NCI-H69 (cell line): ENCODE data around the gene ZNF443.
"Not testable (repeated sequence)": the region's sequence is repeated elsewhere in the genome, so short reads cannot be mapped to it uniquely, and the experiment has no call there.

Source experiments
- DNase-seq: peaks from one replicate; lab custom pipeline; 2025; lab: John Stamatoyannopoulos, UW

Gene ZNF443

DNA sequence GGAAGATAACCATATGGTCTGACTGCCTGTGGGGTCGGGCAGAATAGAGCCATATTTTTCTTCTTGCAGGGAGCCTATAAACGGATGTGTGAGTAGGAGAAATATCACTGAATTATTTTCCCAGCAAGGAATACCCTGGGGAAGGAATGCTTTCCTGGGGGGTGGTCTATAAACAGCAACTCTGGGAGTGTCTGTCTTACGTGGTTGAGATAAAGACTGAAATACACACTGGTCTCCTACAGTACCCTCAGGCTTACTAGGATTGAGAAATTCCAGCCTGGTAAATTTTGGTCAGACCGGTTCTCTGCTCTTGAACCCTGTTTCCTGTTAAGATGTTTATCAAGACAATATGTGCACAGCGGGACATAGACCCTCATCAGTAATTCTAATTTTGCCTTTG is 23.5 kb downstream of the ZNF443 start:
- not testable (repeated sequence) for DNase-seq

DNA sequence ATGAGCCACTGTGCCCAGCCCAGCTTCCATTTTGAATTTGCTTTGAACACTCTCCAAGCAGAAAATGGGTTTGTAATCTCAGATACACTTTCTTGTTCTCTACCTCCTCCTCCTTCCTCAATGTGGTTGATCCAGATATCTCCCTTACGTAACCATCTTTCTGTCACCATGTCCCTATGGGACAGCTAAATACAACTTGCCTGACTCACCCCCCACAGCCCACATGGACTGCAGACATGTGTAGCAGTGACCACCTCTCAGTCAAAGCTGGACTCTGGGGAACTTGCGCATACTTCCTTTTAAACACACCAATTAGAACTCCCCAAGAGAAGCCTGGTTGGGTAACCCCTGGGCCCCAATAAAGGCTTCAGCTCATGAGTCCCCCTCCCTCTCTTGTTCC is 28.9 kb downstream of the ZNF443 start:
- DNase-seq, result no peak

DNA sequence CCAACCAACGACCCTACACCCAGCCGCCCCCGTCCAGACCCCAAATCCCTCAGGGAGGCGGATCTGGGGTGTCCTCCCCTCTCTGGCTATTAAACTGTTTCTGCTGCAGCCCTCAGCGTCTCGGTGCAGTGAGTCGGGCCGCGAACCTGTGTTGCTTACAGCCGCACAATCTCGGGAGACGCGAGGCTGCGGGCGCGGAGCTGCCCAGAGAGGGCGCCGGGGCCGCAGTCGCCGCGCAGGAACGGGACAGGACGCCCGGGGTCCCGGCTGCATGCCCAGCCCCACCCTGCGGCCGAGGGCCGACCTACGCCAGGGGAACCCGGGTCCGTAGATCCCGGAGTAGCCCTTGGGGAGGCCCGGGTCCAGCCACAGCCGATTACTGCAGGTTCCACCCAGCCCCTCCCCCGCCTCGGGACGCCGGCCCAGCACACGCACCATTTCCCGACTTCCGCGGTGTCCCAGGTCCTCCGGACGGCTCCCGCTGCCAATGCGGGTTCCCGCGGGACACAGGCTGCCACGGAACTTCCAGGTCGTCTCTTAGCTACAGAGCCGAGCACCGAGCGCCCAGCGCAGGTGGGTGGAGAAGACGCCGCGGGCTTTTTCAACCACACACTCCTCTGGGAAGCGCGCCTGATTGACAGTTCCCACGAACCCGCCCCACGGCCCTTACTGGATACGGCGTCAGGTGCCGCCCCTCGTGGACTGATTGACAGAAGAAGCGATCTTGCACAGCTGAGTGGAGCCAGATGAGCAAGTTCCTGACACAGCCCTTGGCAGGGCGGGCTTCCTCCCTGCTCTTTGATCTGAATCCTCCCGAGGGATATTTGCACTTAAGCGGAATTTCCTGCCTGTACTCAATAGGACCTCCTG is 40.0 kb downstream of the ZNF443 start, which contains the start of gene ZNF799:
TSS of gene ZNF799 (minus strand) at position 639 of the 870 bp plus-strand sequence. CDS start at position 438, 201 bp downstream.
- DNase-seq, result peak; percentile 99

DNA sequence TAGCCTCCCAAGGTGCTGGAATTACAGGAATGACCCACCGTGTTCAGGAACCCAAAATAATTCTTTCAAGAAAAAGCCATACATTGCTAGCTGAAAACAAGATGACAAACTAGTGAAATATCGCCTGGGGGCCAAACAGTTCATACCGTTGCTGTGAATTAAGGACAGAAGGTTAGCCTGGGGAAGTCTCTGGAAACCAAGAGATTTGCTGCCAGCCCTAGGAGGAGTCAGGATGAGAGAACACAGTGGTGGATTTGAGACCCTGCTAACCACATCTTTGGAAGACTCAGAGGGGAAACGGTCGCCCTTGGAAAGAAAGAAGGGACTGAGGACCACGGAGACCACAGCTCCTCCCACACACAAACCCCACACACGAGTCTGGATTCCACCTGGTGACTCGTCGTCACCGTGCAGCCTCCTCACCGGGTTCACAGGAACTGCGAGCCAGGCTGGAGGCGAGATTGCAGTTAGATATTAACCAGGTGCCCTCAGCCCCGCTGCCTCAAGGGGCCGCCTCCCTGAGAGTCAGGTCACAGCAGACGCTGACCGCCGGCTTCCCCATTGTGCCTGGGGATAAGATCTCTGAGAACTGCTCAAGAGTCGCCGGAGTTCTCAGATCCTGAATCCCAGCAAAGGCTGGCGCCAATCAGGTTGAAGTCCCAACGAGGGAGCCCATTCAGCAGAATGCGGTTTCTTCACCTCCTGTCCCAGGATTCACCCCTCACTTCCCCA is 40.8 kb downstream of the ZNF443 start:
- peak; percentile 58 for DNase-seq

DNA sequence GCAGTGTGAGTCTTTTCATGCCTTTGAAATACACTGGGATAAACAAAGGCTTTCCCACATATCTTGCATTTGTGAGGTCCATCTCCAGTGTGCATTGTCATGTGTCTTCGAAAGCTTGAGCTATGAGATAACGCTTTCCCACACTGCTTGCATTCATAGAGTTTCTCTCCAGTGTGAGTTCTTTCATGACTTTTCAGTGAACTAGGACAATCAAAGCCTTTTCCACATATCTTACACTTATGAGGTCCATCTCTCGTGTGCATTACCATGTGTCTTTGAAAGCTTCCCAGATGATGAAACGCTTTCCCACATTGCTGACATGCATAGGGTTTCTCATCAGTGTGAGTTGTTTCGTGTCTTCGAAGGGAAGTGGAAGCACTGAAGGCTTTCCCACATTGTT is 49.7 kb downstream of the ZNF443 start:
- DNase-seq, result not testable (repeated sequence)

DNA sequence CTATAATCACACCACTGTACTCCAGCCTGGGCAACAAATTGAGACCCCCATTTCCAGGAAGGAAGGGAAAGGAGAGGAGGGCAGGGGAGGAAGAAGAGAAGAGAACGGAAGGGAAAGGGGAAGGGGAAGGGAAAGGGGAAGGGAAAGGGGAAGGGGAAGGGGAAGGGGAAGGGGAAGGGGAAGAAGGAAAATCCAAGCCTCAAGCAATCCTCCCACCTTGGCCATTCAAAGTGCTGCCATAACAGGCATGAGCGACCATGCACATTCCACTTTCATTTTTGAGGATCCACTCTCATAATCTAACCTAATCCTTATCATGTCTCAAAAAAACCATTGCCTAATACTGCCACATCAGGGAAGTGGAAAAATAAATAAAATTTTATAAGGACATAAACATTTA is 54.5 kb downstream of the ZNF443 start:
- not testable (repeated sequence) for DNase-seq

DNA sequence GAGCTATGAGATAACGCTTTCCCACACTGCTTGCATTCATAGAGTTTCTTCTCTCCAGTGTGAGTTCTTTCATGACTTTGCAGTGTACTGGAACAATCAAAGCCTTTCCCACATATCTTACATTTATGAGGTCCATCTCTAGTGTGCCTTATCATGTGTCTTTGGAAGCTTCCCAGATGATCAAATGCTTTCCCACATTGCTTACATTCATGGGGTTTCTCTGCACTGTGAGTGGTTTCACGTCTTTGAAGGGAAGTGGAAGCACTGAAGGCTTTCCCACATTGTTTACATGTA is 60.4 kb downstream of the ZNF443 start:
- DNase-seq, result no peak

DNA sequence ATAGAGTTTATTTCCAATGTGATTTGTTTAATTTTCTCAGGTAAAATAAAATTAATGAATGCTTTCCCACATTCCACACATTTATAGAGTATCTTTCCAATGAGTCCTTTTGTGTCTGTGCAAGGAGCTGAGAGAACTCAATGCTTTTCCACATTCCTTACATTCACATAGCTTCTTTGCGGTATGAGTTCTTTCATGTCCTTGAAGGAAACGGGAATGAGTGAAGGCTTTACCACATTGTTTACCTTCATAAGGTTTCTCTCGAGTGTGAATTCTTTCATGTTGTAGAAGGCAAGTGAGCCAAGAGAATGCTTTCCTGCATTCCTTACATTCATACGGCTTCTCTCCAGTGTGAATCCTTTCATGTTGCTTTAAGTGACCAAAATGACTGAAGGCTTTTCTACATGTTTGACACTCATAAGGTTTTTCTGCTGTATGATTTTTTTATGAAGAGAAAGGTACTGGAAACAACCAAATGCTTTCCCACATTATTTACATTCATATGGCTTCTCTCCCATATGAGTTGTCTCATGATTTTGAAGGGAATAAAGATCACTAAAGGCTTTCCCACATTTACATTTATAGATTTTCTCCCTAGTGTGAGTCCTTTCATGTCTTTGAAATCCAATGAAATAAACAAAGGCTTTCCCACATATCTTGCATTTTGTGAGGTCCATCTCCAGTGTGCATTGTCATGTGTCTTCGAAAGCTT is 60.9 kb downstream of the ZNF443 start:
- DNase-seq, result no peak
